ENCODE data around the gene SPTBN1.

The SPTBN1 gene

DNA sequence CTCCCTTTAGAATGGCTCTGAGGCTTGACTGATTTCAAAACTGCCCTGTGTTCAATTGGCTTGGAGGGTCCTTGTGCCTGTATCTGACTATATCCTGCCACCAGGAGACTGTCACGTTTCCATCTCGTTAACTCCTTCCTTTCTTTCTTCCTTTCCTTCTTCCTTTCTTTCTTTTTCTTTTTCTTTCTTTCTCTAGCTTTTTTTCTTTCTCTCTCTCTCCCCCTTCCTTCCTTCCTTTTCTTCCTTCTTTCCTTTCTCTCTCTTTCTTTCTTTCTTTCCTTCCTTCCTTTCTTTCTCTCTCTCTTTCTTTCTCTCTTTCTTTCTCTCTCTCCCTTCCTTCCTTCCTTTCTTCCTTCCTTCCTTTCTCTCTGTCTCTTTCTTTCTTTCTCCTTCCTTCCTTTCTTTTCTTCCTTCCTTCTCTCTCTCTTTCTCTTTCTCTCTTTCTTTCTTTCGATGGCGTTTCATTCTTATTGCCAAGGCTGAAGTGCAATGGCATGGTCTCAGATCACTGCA lies 229.2 kb downstream of the SPTBN1 start:
- TF ChIP-seq CEBPB (IDR thresholded peaks at IDR 0.05), result no peak
- no peak for TF ChIP-seq EP300 (IDR thresholded peaks at IDR 0.05; ENCODE audit: borderline replicate concordance)
- TF ChIP-seq TEAD4 (IDR thresholded peaks at IDR 0.05), result no peak
- TF ChIP-seq ZBTB7A (IDR thresholded peaks at IDR 0.05; ENCODE audit: low read depth), result no peak
- TF ChIP-seq RAD21 (IDR thresholded peaks at IDR 0.05; ENCODE audit: low read depth), result no peak
- TF ChIP-seq, protein P1, sequence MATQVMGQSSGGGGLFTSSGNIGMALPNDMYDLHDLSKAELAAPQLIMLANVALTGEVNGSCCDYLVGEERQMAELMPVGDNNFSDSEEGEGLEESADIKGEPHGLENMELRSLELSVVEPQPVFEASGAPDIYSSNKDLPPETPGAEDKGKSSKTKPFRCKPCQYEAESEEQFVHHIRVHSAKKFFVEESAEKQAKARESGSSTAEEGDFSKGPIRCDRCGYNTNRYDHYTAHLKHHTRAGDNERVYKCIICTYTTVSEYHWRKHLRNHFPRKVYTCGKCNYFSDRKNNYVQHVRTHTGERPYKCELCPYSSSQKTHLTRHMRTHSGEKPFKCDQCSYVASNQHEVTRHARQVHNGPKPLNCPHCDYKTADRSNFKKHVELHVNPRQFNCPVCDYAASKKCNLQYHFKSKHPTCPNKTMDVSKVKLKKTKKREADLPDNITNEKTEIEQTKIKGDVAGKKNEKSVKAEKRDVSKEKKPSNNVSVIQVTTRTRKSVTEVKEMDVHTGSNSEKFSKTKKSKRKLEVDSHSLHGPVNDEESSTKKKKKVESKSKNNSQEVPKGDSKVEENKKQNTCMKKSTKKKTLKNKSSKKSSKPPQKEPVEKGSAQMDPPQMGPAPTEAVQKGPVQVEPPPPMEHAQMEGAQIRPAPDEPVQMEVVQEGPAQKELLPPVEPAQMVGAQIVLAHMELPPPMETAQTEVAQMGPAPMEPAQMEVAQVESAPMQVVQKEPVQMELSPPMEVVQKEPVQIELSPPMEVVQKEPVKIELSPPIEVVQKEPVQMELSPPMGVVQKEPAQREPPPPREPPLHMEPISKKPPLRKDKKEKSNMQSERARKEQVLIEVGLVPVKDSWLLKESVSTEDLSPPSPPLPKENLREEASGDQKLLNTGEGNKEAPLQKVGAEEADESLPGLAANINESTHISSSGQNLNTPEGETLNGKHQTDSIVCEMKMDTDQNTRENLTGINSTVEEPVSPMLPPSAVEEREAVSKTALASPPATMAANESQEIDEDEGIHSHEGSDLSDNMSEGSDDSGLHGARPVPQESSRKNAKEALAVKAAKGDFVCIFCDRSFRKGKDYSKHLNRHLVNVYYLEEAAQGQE (IDR thresholded peaks at IDR 0.05; ENCODE audit: low read depth), result no peak
- TF ChIP-seq TAF1 (IDR thresholded peaks at IDR 0.05; ENCODE audit: low read depth), result no peak
- TF ChIP-seq, protein P2, sequence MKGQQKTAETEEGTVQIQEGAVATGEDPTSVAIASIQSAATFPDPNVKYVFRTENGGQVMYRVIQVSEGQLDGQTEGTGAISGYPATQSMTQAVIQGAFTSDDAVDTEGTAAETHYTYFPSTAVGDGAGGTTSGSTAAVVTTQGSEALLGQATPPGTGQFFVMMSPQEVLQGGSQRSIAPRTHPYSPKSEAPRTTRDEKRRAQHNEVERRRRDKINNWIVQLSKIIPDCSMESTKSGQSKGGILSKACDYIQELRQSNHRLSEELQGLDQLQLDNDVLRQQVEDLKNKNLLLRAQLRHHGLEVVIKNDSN (IDR thresholded peaks at IDR 0.05), result no peak
- TF ChIP-seq TCF12 (IDR thresholded peaks at IDR 0.05; ENCODE audit: low read depth), result no peak
- TF ChIP-seq EGR1 (IDR thresholded peaks at IDR 0.05), result no peak
- TF ChIP-seq, protein P3, sequence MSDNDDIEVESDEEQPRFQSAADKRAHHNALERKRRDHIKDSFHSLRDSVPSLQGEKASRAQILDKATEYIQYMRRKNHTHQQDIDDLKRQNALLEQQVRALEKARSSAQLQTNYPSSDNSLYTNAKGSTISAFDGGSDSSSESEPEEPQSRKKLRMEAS (IDR thresholded peaks at IDR 0.05), result no peak
- TF ChIP-seq CREB1 (IDR thresholded peaks at IDR 0.05; ENCODE audit: low read depth), result no peak
- TF ChIP-seq YY1 (IDR thresholded peaks at IDR 0.05; ENCODE audit: low read depth), result no peak
- TF ChIP-seq NFIC (IDR thresholded peaks at IDR 0.05), result no peak

DNA sequence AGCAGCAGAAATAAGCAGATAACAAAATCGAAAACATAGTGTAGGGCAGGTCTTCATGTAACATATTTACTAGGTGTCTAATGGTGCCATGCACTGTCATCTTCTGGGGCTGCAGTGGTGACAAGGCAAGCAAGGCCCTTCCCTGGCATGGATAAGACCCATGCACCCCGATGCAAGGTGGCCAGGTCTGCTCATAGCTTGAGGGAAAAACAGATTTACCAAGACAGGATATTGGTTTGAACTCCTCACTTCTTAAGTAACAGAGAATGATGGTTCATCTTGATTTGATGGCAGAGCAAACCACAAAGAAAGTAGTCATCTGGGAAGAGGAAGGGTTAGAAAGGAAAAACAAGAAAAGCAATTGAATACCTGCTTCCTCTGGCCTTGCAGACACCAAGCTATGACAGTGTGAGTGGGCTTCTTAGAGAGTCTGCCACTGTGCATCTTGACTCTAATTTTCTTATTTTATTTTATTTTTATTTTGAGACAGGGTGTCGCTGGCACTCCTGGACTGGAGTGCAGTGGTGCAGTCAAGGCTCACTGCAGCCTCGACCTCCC lies 231.5 kb downstream of the SPTBN1 start:
- TF ChIP-seq CEBPB (IDR thresholded peaks at IDR 0.05) (no peak), TAF1 (IDR thresholded peaks at IDR 0.05; ENCODE audit: low read depth) (no peak), FOXM1 (IDR thresholded peaks at IDR 0.05; ENCODE audit: borderline replicate concordance, low read depth) (no peak), TEAD4 (IDR thresholded peaks at IDR 0.05) (no peak), ZBTB7A (IDR thresholded peaks at IDR 0.05; ENCODE audit: low read depth) (no peak), YY1 (IDR thresholded peaks at IDR 0.05; ENCODE audit: low read depth) (no peak), NFIC (IDR thresholded peaks at IDR 0.05) (no peak)
- TF ChIP-seq, protein P2 (IDR thresholded peaks at IDR 0.05), result no peak

DNA sequence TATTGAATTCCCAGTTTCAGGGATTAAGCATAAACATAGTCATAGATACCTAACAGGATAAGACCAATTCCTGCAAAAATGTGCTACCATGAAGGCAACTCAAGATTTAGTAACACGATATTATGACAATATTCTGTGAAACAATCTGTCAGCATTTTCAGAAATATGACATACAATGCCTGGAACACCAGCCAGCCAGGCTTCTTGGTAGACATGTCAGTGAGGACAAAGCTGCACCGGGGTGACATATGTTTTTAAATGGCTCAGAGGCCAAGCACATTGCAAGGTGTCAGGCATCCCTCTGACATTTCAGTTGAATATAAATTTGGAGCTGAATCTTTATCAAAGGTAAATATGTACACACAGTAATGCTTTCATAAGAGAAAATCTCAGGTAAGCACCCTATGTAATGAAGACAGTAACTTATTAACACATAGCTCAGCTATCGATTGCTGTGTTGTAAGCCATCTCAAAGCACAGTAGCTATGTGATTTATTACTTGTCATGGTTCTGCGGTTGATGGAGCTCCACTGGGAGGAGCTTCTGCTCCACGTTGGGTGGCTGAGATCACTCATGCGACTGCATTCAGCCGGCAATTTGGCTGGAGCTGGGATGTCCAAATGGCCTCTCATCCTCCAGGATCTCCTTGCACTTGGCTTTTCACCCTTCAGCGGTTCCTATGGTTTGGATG lies 235.5 kb downstream of the SPTBN1 start:
- TF ChIP-seq TCF12 (IDR thresholded peaks at IDR 0.05; ENCODE audit: low read depth) (no peak), YY1 (IDR thresholded peaks at IDR 0.05; ENCODE audit: low read depth) (no peak), RAD21 (IDR thresholded peaks at IDR 0.05; ENCODE audit: low read depth) (no peak), EP300 (IDR thresholded peaks at IDR 0.05; ENCODE audit: borderline replicate concordance) (no peak), EGR1 (IDR thresholded peaks at IDR 0.05) (no peak), CEBPB (IDR thresholded peaks at IDR 0.05) (no peak), TAF1 (IDR thresholded peaks at IDR 0.05; ENCODE audit: low read depth) (no peak), ZBTB7A (IDR thresholded peaks at IDR 0.05; ENCODE audit: low read depth) (no peak)
- TF ChIP-seq, protein P3 (IDR thresholded peaks at IDR 0.05), result no peak
- TF ChIP-seq, protein P2 (IDR thresholded peaks at IDR 0.05), result no peak

DNA sequence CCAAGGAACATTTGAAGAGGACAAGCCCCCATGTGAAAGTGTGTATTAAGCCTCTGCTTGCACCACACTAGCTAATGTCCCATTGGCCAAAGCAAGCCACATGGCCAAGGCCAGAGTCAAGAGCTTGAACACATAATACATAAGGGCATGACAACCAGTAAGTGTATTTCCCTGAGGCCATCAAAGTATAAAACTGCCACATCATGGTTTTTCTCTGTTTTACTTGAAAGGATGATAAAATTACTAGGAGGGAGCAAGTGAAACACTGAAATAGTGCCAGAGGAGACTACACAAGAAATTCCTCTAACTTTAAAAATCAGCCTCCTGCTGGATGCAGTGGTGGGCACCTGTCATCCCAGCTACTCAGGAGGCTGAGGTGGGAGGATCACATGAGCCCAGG lies 236.4 kb downstream of the SPTBN1 start:
- no peak for TF ChIP-seq FOXM1 (IDR thresholded peaks at IDR 0.05; ENCODE audit: borderline replicate concordance, low read depth)
- no peak for TF ChIP-seq NFIC (IDR thresholded peaks at IDR 0.05)
- TF ChIP-seq, protein P1 (IDR thresholded peaks at IDR 0.05; ENCODE audit: low read depth), result no peak
- TF ChIP-seq, protein P2 (IDR thresholded peaks at IDR 0.05), result no peak
- TF ChIP-seq TAF1 (IDR thresholded peaks at IDR 0.05; ENCODE audit: low read depth), result no peak
- no peak for TF ChIP-seq CEBPB (IDR thresholded peaks at IDR 0.05)

DNA sequence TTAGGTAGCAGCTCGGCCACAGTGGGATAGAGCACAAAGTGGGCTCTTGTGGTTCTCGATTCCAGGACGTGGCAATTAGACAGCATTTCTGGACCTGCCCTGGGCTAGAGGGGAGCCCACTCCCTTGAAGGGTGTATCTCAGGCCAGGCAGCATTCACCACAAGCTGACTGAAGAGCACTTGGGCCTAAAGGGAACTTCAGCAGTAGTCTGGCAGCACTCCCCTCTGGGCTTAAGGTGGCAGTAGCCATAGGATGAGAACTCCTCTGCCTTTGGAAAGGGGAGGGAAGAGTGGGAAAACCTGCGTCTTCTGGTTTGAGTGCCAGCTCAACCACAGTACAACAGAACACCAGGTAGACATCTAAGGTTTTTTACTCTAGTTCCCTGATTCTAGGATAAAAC lies 239.3 kb downstream of the SPTBN1 start:
- TF ChIP-seq CREB1 (IDR thresholded peaks at IDR 0.05; ENCODE audit: low read depth) (no peak), TAF1 (IDR thresholded peaks at IDR 0.05; ENCODE audit: low read depth) (no peak), EGR1 (IDR thresholded peaks at IDR 0.05) (no peak), YY1 (IDR thresholded peaks at IDR 0.05; ENCODE audit: low read depth) (no peak), NFIC (IDR thresholded peaks at IDR 0.05) (no peak), EP300 (IDR thresholded peaks at IDR 0.05; ENCODE audit: borderline replicate concordance) (no peak), ZBTB7A (IDR thresholded peaks at IDR 0.05; ENCODE audit: low read depth) (no peak), TCF12 (IDR thresholded peaks at IDR 0.05; ENCODE audit: low read depth) (no peak), TEAD4 (IDR thresholded peaks at IDR 0.05) (no peak), FOXM1 (IDR thresholded peaks at IDR 0.05; ENCODE audit: borderline replicate concordance, low read depth) (no peak), CEBPB (IDR thresholded peaks at IDR 0.05) (no peak), RAD21 (IDR thresholded peaks at IDR 0.05; ENCODE audit: low read depth) (no peak)
- TF ChIP-seq, protein P2 (IDR thresholded peaks at IDR 0.05), result no peak
- TF ChIP-seq, protein P1 (IDR thresholded peaks at IDR 0.05; ENCODE audit: low read depth), result no peak
- TF ChIP-seq, protein P3 (IDR thresholded peaks at IDR 0.05), result no peak
